ENCODE measurements around the gene CLPSL1.

DNA sequence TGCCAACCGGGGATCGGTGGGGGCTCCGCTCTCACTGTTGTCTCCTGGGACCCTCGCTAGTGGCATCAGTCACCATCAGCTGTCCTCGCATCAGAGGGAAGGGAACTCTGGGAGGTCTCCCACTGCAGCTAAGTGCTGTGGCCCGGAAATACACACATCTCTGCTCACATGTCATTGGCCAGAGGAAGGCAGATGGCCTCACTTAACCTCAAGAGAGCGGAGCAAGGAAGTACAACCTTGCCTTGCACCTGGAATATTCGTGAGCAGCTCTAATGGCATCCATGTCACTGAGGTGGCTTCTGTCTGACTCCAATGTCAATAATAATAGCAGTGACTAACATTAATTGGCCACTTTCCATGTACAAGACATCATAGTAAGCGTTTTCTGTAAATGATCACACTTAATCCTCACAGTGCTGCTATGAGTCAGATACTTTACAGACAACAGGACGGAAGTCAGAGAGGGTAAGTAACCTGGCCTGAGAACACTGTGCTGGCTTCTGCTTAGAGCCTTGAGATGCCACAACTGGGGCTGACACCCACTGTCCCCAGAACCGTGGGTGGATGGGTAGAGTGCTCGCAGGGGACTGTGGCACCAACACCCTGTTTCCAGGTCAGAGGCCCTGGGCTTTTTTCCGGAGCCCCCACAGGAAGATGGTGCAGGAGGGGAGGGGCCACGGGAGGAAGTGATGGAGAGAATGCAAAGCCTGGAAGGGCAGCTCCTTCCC is 30.3 kb downstream of the CLPSL1 start:
- no peak for TF ChIP-seq CTCF (IDR thresholded peaks at IDR 0.05; ENCODE audit: low read length)
- TF ChIP-seq EZH2 (IDR thresholded peaks at IDR 0.05; ENCODE audit: borderline replicate concordance, low read length), result no peak

All from OCI-LY1 (cell line).